ENCODE measurements around the gene AHNAK.
"Not testable (repeated sequence)": the region's sequence is repeated elsewhere in the genome, so short reads cannot be mapped to it uniquely, and the experiment has no call there.

AHNAK gene

GRCh38 chr11:62386083-62386482, 160.5 kb downstream of the AHNAK start:
- not testable (repeated sequence) for DNase-seq (ENCODE audit: low read depth)

GRCh38 chr11:62383822-62384221, 162.8 kb downstream of the AHNAK start:
- DNase-seq (ENCODE audit: low read depth), result no peak

All from GM04504 (cell line).